SU-DHL-6 (cell line): ENCODE results near the gene USO1.

Source experiments
- EZH2phosphoT487 ChIP-seq: fragments of 200-600 bp; sonication (generic), shearing (Covaris generic); conservative IDR thresholded peaks from 2 replicates; pipeline ENCODE4 v1.6.1; 2018; ENCODE audit warnings: mild to moderate bottlenecking, antibody characterized with exemption, low read length, moderate library complexity, mixed read lengths
- TF ChIP-seq, protein P1 (sequence below): fragments of 200-600 bp; sonication (generic); IDR thresholded peaks from one replicate; pipeline ENCODE4 v1.5.1; 2017; ENCODE audit warnings: antibody characterized with exemption, mild to moderate bottlenecking, low read length, moderate library complexity; ENCODE audit not compliant: insufficient read depth, poor library complexity, severe bottlenecking

DNA sequence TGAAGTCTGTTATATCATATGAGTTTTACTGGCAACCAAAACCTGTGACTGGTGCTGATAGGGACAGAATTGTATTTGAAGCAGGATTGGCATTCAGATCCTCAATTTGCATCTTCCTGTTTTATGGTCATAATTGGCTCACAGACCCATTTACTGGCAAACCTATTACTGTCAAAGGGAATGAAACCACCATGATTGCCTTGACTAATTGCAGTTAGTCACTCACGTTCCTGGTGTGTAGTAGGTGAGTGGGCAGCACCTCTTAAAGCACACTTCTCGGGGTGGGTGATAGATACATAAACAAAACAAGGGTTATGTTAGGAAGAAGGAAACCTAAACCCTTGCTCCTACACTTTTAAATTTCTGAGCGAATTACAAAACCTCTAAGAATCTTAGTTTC, 96.8 kb downstream of the USO1 start:
- TF ChIP-seq, protein P1, sequence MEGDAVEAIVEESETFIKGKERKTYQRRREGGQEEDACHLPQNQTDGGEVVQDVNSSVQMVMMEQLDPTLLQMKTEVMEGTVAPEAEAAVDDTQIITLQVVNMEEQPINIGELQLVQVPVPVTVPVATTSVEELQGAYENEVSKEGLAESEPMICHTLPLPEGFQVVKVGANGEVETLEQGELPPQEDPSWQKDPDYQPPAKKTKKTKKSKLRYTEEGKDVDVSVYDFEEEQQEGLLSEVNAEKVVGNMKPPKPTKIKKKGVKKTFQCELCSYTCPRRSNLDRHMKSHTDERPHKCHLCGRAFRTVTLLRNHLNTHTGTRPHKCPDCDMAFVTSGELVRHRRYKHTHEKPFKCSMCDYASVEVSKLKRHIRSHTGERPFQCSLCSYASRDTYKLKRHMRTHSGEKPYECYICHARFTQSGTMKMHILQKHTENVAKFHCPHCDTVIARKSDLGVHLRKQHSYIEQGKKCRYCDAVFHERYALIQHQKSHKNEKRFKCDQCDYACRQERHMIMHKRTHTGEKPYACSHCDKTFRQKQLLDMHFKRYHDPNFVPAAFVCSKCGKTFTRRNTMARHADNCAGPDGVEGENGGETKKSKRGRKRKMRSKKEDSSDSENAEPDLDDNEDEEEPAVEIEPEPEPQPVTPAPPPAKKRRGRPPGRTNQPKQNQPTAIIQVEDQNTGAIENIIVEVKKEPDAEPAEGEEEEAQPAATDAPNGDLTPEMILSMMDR, result no peak
- TF ChIP-seq EZH2phosphoT487, result no peak
